ENCODE measurements around the gene DKC1. TPM values are rescaled to one million over a fixed set of nuclear protein-coding genes. Genes with fewer than 3 reads are reported as not detected.
"Not testable (repeated sequence)": the region's sequence is repeated elsewhere in the genome, so short reads cannot be mapped to it uniquely, and the experiment has no call there.

The DKC1 gene
- total and polyA plus RNA-seq, 4 donors: 15.1 to 31.9 (median 27.5) TPM

DNA sequence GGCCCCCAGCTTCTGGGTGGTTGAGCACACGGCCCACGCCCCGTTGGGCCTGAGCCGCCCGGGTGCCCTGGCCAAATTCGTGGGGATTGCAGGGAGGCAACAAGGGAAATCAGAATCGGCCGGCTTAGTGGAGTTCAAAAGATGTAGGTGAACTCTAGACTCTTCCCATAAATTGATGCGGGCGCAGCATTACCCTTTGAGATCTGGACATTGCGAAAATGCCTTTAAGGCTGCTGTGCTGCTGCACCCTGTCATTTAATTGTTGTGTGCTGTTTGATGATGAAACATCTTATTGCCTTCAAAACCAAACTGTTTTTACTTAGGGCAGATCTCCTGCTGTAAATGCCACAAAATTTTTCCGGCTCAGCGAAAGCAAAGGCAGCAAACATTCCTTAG is 43.0 kb downstream of the DKC1 start:
- intact Hi-C loops (cut with DNase I): no loop called here
- Histone ChIP-seq H3K9me3 (ENCODE audit: control insufficient read depth, low read length) (no peaks in the 10 kb centered on the region), H3K27me3 (ENCODE audit: control insufficient read depth in 1 of 2, insufficient read depth in 2 of 2, low read length in 1 of 2) (no peaks in the 10 kb centered on the region), H3K36me3 (ENCODE audit: control insufficient read depth in 1 of 2, insufficient read depth in 2 of 2, low read length in 1 of 2) (no peaks in the 10 kb centered on the region), H3K4me1 (ENCODE audit: control insufficient read depth in 1 of 2, insufficient read depth in 2 of 2, low read length in 2 of 2) (peaks cover 0 to 1% of the 10 kb centered on the region in 2 donors), H3K27ac (ENCODE audit: low read depth in 1 of 2, low read length in 2 of 2) (peak overlapping the region in 1 of 2 donors; percentile 68), H3K4me3 (ENCODE audit: low read length in 2 of 2) (peak overlapping the region; percentile 7 to 18)
- DNase-seq (no peak), ATAC-seq (ENCODE audit: low FRiP score) (no peak)
- WGBS, 2 donors: 1 to 44% methylated on average over 13 of the region's 13 CpGs

DNA sequence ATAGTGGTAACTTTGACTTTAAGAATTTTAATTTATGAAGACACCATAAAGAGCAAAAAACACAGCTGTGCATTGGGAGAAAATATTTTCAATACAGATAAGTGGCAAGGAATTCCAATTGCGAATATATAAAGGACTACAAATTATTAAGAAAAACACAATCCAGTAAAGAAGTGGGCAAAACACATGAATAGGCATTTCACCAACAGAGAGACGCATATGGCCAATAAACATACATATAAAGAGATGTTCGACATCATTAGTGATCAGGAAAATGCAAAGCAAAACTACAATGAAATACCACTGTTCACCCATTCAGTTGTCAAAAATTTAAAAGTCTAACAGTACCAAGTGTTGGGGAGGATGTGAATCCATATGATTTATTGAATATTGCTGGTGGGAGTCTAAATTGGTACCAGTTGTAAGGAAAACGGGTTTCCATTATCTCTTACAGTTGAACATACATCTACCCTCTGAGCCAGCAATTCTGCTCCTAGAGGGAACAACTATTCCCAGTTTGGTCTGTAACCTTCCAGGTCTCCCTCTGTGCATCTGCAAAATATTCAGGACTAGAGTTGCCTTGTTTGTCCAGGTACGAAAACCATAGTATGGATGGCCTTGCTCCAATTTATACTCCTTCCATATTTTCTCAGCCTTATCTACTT is 44.3 kb downstream of the DKC1 start:
- Histone ChIP-seq H3K27me3 (ENCODE audit: control insufficient read depth in 1 of 2, insufficient read depth in 2 of 2, low read length in 1 of 2) (no peaks in the 10 kb centered on the region), H3K9me3 (ENCODE audit: control insufficient read depth, low read length) (no peaks in the 10 kb centered on the region), H3K4me1 (ENCODE audit: control insufficient read depth in 1 of 2, insufficient read depth in 2 of 2, low read length in 2 of 2) (peaks cover 0 to 1% of the 10 kb centered on the region in 2 donors), H3K4me3 (ENCODE audit: low read length in 2 of 2) (no peak overlapping the region), H3K36me3 (ENCODE audit: control insufficient read depth in 1 of 2, insufficient read depth in 2 of 2, low read length in 1 of 2) (no peaks in the 10 kb centered on the region), H3K27ac (ENCODE audit: low read depth in 1 of 2, low read length in 2 of 2) (no peak overlapping the region)
- no peak for ATAC-seq (ENCODE audit: low FRiP score)
- 82 to 95% methylated on average over 5 of the region's 5 CpGs for WGBS, 2 donors
- intact Hi-C loops (cut with DNase I): no loop called here
- no peak for DNase-seq

DNA sequence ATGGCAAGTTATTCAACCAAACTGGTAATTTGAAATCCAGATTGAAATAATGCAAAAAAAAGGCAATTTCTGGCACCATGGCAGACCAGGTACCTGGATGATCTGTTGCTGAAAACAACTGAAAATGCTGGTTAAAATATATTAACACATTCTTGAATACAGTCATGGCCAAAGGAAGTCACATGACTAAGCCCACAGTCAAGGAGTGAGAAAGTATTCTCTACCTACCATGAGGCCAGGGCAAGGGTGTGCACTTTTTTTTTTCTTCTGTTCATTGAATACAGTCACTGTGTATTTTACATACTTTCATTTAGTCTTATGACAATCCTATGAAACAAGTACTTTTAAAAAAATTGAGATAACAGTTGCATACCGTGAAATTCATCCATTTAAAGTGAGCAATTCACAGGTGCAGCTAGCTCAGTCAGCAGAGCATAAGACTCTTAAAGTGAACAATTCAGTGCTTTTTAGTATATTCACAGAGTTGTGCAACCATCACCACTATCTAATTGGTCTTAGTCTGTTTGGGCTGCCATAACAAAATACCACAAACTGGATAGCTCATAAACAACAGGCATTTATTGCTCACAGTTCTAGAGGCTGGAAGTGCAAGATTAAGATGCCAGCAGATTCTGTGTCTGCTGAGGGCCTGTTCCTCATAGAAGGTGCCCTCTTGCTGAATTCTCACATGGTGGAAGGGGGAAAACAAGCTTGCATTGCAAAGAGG is 47.4 kb downstream of the DKC1 start:
- ATAC-seq (ENCODE audit: low FRiP score) (no peak), DNase-seq (no peak)
- intact Hi-C loops (cut with DNase I): no loop called here
- Histone ChIP-seq H3K4me3 (ENCODE audit: low read length in 2 of 2) (no peak overlapping the region), H3K27me3 (ENCODE audit: control insufficient read depth in 1 of 2, insufficient read depth in 2 of 2, low read length in 1 of 2) (no peaks in the 10 kb centered on the region), H3K36me3 (ENCODE audit: control insufficient read depth in 1 of 2, insufficient read depth in 2 of 2, low read length in 1 of 2) (no peaks in the 10 kb centered on the region), H3K9me3 (ENCODE audit: control insufficient read depth, low read length) (no peaks in the 10 kb centered on the region), H3K27ac (ENCODE audit: low read depth in 1 of 2, low read length in 2 of 2) (no peak overlapping the region), H3K4me1 (ENCODE audit: control insufficient read depth in 1 of 2, insufficient read depth in 2 of 2, low read length in 2 of 2) (peaks cover 0 to 1% of the 10 kb centered on the region in 2 donors)
- WGBS, 2 donors: 68 to 96% methylated on average over 1 of the region's 1 CpG

DNA sequence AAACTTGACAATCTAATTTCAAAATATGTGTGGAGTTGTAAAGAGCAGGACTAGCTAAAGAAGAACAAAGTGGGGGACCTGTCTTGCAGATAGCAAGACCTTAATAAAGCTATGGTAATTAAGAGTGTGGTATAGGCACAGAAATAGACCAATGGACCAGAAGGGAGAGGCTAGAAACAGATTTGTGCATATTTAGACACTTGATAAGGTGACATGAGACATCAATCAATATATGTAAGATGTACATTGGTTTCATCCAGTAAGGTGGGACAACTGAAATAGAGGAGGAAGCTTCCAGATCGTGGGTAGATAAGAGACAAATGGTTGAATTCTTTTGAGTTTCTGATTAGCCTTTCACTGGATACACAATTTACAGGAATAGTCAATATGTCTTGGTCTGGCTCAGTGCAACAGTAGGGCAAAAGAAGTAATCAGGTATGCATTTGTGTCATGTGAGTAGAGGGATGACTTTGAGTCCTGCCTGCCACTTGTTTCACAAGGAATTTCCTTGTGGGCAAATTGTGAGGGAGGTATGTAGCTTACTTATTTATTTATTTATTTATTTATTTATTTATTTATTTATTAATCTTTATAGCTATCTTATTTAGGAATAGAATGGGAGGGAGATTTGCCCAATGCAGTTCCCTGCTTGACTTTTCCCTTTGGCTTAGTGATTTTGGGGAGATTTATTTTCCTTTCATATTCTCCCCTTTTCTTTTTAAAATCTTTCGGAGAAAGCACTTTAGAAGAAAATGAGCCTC is 49.9 kb downstream of the DKC1 start:
- whole genome bisulfite sequencing, 2 donors: 75 to 94% methylated on average over 2 of the region's 2 CpGs
- Histone ChIP-seq H3K4me1 (ENCODE audit: control insufficient read depth in 1 of 2, insufficient read depth in 2 of 2, low read length in 2 of 2) (no peaks in the 10 kb centered on the region), H3K27ac (ENCODE audit: low read depth in 1 of 2, low read length in 2 of 2) (no peak overlapping the region), H3K9me3 (ENCODE audit: control insufficient read depth, low read length) (no peaks in the 10 kb centered on the region), H3K4me3 (ENCODE audit: low read length in 2 of 2) (no peak overlapping the region), H3K36me3 (ENCODE audit: control insufficient read depth in 1 of 2, insufficient read depth in 2 of 2, low read length in 1 of 2) (no peaks in the 10 kb centered on the region), H3K27me3 (ENCODE audit: control insufficient read depth in 1 of 2, insufficient read depth in 2 of 2, low read length in 1 of 2) (no peaks in the 10 kb centered on the region)
- DNase-seq: no peak
- intact Hi-C loops (cut with DNase I): no loop called here
- no peak for ATAC-seq (ENCODE audit: low FRiP score)

DNA sequence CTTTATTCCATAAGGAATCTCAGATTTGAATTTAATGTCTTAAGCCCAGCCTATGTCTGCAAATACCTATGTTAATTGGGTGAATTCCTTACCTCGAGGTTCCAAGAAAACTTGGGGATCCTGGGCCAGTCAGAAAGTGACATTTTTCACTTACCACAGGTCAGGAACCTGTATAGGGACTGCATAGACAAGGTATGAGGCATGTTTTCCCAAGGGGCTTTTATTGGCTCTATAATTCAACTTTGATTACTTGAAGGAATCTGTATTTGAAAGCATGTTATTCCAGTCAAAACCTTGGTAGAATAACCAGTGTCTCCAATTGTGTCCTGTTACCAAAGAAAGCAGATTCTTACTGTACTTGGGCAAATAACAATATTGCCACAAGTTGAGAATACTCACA is 51.1 kb downstream of the DKC1 start:
- WGBS, 2 donors: 36 to 52% methylated on average over 1 of the region's 1 CpG
- intact Hi-C loops (cut with DNase I): no loop called here
- Histone ChIP-seq H3K9me3 (ENCODE audit: control insufficient read depth, low read length) (no peaks in the 10 kb centered on the region), H3K27me3 (ENCODE audit: control insufficient read depth in 1 of 2, insufficient read depth in 2 of 2, low read length in 1 of 2) (no peaks in the 10 kb centered on the region), H3K4me3 (ENCODE audit: low read length in 2 of 2) (no peak overlapping the region), H3K4me1 (ENCODE audit: control insufficient read depth in 1 of 2, insufficient read depth in 2 of 2, low read length in 2 of 2) (no peaks in the 10 kb centered on the region), H3K36me3 (ENCODE audit: control insufficient read depth in 1 of 2, insufficient read depth in 2 of 2, low read length in 1 of 2) (no peaks in the 10 kb centered on the region), H3K27ac (ENCODE audit: low read depth in 1 of 2, low read length in 2 of 2) (no peak overlapping the region)
- ATAC-seq (ENCODE audit: low FRiP score) (no peak), DNase-seq (no peak)

DNA sequence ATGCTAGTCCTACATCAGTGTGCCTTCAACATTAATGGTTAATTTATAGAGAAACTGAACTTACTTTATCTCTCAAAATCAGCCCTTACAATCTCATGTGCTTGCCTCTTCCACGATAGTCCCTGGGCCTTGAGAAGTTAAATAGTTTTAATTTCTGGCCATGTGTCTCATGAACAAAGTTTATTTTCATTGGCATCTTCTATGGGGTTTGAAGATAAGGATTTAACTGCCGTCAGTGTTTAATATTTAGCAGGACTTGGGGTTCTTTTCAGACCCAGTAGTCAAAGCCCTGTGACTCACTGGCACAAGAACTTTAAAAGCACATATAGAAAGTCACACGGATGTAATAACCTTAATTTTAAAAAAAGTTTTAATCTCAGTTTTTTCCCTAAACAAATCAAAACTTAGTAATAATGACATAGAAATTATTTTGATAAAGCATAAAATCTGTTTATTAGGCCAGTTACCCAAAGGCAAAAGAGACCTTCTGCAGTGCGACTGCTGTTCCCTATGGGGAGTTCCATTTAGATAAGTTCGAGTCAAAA is 52.7 kb downstream of the DKC1 start:
- Histone ChIP-seq H3K27ac (ENCODE audit: low read depth in 1 of 2, low read length in 2 of 2) (no peak overlapping the region), H3K9me3 (ENCODE audit: control insufficient read depth, low read length) (no peaks in the 10 kb centered on the region), H3K36me3 (ENCODE audit: control insufficient read depth in 1 of 2, insufficient read depth in 2 of 2, low read length in 1 of 2) (no peaks in the 10 kb centered on the region), H3K4me1 (ENCODE audit: control insufficient read depth in 1 of 2, insufficient read depth in 2 of 2, low read length in 2 of 2) (no peaks in the 10 kb centered on the region), H3K27me3 (ENCODE audit: control insufficient read depth in 1 of 2, insufficient read depth in 2 of 2, low read length in 1 of 2) (no peaks in the 10 kb centered on the region), H3K4me3 (ENCODE audit: low read length in 2 of 2) (no peak overlapping the region)
- 16 to 29% methylated on average over 5 of the region's 5 CpGs for WGBS, 2 donors
- ATAC-seq (ENCODE audit: low FRiP score) (no peak), DNase-seq (no peak)
- intact Hi-C loops (cut with DNase I): no loop called here

DNA sequence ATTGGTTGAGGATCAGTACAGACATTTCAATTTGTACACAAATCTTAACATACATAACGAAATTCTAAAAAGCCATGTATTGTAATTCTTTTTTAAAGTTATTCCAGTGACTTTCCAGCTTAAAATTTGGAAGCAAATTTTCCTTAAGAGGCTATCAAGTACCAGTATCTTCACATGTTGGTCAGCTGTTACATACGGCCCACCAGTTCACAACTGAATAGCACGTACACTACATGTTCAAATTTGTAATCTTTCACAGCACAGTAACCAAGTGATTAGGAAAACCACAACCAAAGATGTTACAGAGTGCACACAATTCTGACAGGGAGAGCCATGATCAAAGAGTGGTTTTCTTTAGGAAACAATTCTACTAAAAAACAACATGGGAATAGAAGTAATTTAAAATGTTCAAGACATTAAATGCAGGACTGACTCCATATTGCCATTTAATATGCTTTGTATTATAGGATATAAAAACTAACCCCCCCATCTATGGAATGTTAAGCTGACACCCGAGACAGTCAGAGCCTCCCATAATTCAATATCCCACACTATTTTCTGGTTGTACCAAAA is 53.7 kb downstream of the DKC1 start:
- intact Hi-C loops (cut with DNase I): not testable (repeated sequence)

DNA sequence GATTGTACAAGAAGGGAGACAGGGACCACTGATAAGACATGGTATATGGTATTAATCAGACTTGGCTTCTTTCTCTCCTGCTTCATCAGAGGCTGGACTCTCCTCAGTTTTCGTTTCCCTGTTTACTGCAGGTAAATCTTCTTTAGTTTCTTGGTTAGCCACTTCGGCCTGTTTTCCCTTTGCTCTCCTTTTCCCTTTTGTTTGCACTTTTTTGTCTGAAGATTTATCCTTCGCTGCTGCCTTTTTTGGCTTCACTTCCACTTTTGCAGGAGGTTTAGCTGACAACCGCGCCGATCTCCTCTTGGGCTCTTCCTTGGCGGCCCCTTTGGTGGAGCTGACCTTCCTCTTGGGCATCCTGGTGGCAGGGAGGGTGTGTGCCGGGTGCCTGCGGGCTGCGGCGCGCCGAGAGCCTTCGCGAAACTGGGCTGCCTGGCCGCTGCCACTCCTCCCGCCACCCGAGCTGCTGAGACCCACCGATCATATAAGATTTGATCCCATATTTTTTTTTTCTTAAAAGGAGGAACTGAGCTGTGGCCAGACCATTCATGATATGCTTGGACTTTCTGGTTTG is 54.5 kb downstream of the DKC1 start:
- H3K9me3 ChIP-seq (ENCODE audit: control insufficient read depth, low read length); intact Hi-C loops (cut with DNase I); H3K27ac ChIP-seq (ENCODE audit: low read depth in 1 of 2, low read length in 2 of 2); H3K4me3 ChIP-seq (ENCODE audit: low read length in 2 of 2); H3K27me3 ChIP-seq (ENCODE audit: control insufficient read depth in 1 of 2, insufficient read depth in 2 of 2, low read length in 1 of 2); DNase-seq; H3K4me1 ChIP-seq (ENCODE audit: control insufficient read depth in 1 of 2, insufficient read depth in 2 of 2, low read length in 2 of 2); ATAC-seq (ENCODE audit: low FRiP score); H3K36me3 ChIP-seq (ENCODE audit: control insufficient read depth in 1 of 2, insufficient read depth in 2 of 2, low read length in 1 of 2): not testable (repeated sequence)
- 91 to 98% methylated on average over 19 of the region's 19 CpGs for WGBS, 2 donors

More for the DNA sequence above, 53.7 kb downstream of the DKC1 start:
- not testable (repeated sequence) for H3K9me3 ChIP-seq (ENCODE audit: control insufficient read depth, low read length); H3K4me1 ChIP-seq (ENCODE audit: control insufficient read depth in 1 of 2, insufficient read depth in 2 of 2, low read length in 2 of 2); ATAC-seq (ENCODE audit: low FRiP score); H3K36me3 ChIP-seq (ENCODE audit: control insufficient read depth in 1 of 2, insufficient read depth in 2 of 2, low read length in 1 of 2); H3K4me3 ChIP-seq (ENCODE audit: low read length in 2 of 2); DNase-seq; H3K27me3 ChIP-seq (ENCODE audit: control insufficient read depth in 1 of 2, insufficient read depth in 2 of 2, low read length in 1 of 2); H3K27ac ChIP-seq (ENCODE audit: low read depth in 1 of 2, low read length in 2 of 2)
- 74 to 95% methylated on average over 4 of the region's 4 CpGs for WGBS, 2 donors
